Measurements from ENCODE around the gene PEX7.
"Not testable (repeated sequence)": the region's sequence is repeated elsewhere in the genome, so short reads cannot be mapped to it uniquely, and the experiment has no call there.

PEX7 gene

GRCh38 chr6:136790411-136791295, 31.7 kb upstream of the PEX7 start:
- no peak for DNase-seq

GRCh38 chr6:136791296-136792094, 30.9 kb upstream of the PEX7 start:
- peak; percentile 19 for DNase-seq

GRCh38 chr6:136792095-136792409, 30.3 kb upstream of the PEX7 start:
- no peak for DNase-seq

- DNase-seq, result peak; percentile 67
Measured at GRCh38 chr6:136792410-136793262, 29.8 kb upstream of the PEX7 start, which contains the start of gene MAP3K5. Gene MAP3K5, minus strand, starts transcription at chr6:136792477. Its CDS starts 320 bp downstream, at chr6:136792157.

DNA sequence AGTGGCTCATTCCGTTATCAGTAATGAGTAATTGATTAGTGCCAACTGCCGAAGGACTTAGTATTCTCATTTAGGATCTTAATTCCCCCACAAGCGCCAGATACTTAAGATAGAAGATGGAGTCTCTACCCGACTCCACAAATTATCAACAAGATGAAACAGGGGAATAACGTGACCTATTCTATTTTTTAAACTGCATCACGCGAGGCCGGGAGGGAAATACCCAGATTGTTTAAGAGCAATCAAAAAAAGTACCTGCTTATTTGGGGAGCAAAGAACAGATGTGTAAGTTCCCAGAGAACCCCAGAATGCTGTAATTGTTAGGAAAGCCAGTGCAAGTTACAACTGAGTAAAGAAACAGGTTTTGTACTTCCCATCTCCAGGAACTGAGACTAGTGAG, 29.0 kb upstream of the PEX7 start:
- no peak for DNase-seq

DNA sequence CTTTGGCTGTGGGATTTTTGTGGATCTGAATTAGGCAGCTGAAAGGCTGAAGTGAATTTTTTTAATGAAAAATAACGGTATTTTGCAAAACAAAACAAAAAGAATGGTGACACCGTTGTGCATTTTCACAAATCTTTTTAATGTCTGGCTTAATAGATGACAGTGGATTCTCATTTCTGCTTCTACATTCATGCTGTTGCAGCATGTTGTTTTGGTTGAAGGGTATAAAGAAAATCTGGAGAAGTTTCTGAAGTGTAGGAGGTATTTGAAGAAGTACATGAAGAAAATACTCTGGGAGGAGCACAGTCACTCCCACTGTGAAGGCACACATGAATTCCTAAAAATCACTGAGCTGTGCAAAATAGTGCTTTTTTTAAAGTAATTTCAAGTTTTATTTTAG, 27.0 kb upstream of the PEX7 start:
- no peak for DNase-seq

DNA sequence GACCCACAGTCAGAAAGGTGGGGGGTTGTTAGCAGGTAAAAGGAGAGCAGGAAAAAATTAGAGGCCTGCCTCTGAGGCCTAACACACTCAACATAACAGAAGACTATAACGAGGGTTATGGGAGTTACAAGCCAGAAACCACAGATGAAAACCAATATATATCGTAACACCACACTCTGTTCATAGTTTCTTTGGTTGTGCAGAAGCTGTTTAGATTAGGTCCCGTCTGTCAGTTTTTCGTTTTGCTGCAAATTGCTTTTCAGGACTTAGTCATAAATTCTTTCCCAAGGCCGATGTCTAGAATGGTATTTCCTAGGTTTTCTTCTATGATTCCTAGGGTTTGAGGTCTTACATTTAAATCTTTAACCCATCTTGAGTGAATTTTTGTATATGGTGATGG, 26.4 kb upstream of the PEX7 start:
- no peak for DNase-seq

DNA sequence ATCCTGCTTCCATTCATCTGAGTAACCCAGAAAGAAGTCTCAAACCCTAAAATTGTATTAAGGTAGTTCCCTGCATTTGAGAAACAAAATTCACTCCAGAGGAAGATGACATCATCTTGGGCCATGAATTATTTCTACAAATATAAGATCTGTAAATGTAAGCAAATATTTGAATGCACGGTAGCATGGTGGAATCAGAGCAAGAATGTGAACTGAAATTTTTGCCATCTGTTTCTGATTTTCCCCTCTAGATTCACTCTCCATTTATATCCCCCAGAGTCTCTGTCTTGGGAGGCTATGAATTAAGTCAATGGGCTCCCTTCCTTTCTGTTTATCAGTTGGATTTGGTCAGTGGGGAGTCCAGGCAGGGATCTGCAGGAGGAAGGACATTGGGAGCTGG, 24.3 kb upstream of the PEX7 start:
- DNase-seq, result no peak

- DNase-seq, result no peak
Measured at GRCh38 chr6:136801581-136801980, 20.8 kb upstream of the PEX7 start.

- DNase-seq, result no peak
Measured at GRCh38 chr6:136803608-136804007, 18.8 kb upstream of the PEX7 start.

DNA sequence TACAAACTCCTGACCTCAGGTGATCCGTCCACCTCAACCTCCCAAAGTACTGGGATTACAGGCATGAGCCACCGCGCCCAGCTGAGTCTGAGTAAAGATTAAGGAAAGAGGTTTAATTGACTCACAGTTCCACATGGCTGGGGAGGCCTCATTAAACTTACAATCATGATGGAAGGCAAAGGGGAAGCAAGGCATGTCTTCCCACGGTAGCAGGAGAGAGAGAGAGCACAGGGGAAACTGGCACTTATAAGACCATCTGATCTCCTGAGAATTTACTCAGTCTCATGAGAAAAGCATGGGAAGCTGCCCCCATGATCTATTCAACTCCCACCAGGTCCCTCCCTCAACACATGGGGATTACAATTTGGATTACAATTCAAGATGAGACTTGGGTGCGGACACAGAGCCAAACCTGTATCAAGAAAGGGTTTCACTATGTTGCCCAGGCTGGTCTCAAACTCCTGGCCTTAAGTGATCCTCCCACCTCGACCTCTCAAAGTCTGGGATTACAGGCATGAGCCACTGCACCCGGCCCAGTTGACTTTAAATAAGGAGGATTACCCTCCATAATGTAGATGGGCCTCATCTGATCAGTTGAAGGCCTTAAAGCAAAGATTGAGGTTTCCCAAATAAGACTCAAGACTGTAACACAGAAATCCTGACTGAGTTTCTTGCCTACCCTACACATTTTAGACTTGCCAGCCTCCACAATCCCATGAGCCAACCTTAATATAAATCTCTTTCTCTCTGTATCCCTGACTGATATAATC, 13.1 kb upstream of the PEX7 start:
- no peak for DNase-seq

DNA sequence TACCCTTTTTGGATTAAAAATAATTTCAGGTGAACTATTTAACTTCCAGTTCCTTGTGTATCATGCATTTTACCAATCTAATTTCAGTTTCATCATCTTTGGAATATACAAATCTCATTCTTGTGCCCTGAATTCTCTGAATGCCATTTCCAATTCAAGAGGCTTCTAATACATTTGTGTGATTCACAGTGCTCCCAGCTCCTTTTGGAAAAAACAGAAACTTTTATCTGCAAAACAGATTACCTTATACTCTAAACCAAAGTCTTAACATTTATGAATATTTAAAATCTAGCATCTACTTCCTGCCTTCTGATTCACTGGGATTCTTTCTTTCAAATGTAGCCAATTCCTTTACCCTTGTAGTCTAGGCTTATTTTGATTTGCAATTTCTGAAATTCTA, 11.1 kb upstream of the PEX7 start:
- DNase-seq, result no peak

DNA sequence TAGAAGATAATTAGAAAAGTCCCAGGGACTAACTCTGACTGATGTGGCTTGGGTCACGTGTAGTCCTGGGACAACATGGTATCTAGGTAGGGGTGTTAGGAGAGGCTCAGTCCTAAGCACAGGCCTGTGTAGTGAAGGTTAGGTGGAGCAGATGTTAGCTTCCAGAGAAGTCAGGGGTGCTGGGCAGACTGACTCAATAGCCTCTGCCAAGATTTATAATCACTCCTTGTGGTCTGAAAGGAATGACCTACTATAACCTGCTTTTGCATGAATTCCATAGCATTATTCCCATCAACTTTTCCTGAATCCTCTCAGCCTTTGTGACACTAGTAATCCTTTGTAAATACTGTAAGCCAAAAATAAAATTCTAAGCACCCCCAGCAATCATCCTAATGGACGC, 10.2 kb upstream of the PEX7 start:
- DNase-seq, result no peak

DNA sequence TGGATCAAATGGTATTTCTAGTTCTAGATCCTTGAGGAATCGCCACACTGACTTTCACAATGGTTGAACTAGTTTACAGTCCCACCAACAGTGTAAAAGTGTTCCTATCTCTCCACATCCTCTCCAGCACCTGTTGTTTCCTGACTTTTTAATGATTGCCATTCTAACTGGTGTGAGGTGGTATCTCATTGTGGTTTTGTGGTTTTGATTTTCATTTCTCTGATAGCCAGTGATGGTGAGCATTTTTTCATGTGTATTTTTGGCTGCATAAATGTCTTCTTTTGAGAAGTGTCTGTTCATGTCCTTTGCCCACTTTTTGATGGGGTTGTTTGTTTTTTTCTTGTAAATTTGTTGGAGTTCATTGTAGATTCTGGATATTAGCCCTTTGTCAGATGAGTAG, 6.8 kb upstream of the PEX7 start:
- DNase-seq, result not testable (repeated sequence)

DNA sequence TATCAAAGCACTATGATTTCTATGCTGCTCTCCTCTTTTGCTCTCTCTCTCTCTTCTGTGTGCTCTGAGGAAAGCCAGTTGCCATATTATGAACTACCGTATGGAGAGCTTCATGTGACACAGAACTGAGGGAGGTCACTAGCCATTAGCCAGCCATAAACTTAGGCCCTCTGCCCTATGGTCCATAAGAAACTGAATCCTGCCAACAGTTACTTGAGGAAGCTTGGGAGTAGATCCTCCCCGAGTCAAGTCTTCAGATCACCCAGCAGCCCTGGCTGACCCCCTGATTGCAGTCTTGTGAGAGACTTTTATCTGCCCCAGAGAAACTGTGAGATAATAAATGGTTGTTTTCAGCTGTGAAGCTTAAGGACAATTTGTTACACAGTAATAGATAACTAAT, 5.7 kb upstream of the PEX7 start:
- DNase-seq, result no peak

- no peak for DNase-seq
Measured at GRCh38 chr6:136820561-136820960, 1.8 kb upstream of the PEX7 start.

GRCh38 chr6:136822046-136822375, 381 bp upstream of the PEX7 start:
- DNase-seq, result no peak

GRCh38 chr6:136823128-136823660, 802 bp downstream of the PEX7 start:
- DNase-seq, result no peak

GRCh38 chr6:136826216-136826615, 3.8 kb downstream of the PEX7 start:
- DNase-seq, result no peak

GRCh38 chr6:136831873-136832562, 9.6 kb downstream of the PEX7 start:
- no peak for DNase-seq

- no peak for DNase-seq
Measured at GRCh38 chr6:136840276-136841001, 18.0 kb downstream of the PEX7 start.

Data from GOT3 (cell line).